GM19035 (cell line): ENCODE measurements around the gene PCSK5.
"Not testable (repeated sequence)": the region's sequence is repeated elsewhere in the genome, so short reads cannot be mapped to it uniquely, and the experiment has no call there.

Experiments used
- ATAC-seq: cut with Tn5 transposase; IDR thresholded peaks from one replicate; pipeline ENCODE4 v1.9.1; 2021; ENCODE audit not compliant: unreplicated experiment

Gene PCSK5

GRCh38 chr9:76341616-76342015 is 451.1 kb downstream of the PCSK5 start:
- ATAC-seq = no peak

DNA sequence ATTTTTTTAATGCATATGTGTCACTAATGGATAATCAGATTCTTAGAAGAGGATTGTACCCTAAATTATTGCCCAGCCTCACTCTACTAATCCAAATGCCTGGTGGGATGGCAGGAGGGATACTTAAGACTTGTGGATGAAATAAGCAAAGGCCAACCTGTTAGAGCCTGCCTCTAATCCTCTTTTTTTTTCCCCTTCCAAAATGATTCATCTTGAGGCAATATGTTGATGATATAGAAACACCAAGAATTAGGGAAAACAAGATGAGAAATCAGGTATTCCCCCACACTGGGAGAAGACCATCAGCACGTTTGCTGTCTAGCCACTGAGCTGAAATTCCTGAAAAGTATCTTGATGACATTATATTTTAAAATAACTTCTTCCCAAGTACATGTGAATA is 451.7 kb downstream of the PCSK5 start:
- ATAC-seq = no peak

GRCh38 chr9:76342858-76343257 is 452.4 kb downstream of the PCSK5 start:
- no peak for ATAC-seq

GRCh38 chr9:76349865-76350264 is 459.4 kb downstream of the PCSK5 start:
- ATAC-seq = no peak

- no peak for ATAC-seq
Observed at GRCh38 chr9:76351006-76351405, 460.5 kb downstream of the PCSK5 start.

GRCh38 chr9:76352026-76352620 is 461.6 kb downstream of the PCSK5 start:
- ATAC-seq = no peak

DNA sequence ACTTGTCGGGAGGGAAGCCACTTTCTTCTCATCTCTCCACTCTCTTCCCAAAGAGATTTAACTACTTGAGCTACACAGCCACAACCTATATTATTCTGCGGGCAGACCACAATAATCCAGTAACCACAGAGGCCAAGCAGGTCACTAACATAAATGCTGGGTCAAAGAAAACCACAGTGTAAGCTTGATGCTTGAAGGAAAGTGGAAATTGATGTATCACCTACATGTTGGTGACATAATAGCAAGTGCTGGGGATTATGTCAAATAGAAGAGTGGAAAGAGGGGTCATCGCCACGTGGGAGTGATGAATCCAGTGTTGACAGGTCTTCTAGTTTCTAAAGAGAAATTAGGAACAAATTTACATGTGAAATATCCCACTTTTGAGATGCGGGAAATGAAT is 462.8 kb downstream of the PCSK5 start:
- no peak for ATAC-seq

DNA sequence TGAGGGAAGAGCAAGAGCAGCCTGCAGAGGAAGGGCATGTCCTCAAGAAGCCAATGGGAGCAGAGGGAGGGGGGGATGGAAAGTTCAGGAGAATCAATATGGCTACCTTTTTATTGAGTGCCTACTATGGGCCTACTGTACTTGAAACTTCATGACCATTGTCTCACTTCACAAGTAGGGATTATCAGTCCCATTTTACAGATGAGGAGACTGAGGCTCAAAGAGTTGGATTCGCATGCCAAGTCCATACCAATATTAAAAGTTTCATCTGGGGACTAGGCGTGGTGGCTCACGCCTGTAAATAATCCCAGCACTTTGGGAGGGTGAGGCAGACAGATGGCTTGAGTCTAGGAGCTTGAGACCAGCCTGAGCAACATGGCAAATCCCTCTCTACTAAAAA is 463.7 kb downstream of the PCSK5 start:
- ATAC-seq = no peak

GRCh38 chr9:76355886-76356285 is 465.4 kb downstream of the PCSK5 start:
- no peak for ATAC-seq

- no peak for ATAC-seq
Observed at GRCh38 chr9:76357555-76357954, 467.1 kb downstream of the PCSK5 start.

GRCh38 chr9:76358628-76359280 is 468.3 kb downstream of the PCSK5 start:
- no peak for ATAC-seq

DNA sequence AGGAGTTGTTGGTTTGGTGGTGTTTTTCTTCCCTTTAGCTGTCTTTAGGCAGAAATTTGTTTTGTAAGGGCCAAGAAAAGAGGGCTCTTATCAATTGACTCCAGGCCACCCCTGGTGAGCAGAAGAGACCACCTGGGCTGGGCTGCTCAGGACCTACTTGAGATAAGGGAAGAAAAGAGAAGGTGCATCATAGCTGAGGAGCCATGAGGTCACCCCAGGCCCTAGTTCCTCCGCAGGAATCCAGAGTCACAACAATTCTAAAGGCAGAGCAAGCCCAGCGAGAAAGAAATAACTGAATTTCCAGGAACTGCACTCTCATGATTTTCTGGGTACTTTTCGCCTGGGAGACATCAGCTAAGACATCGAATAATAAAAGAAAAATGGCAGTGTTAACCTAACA is 468.9 kb downstream of the PCSK5 start:
- no peak for ATAC-seq

- ATAC-seq = no peak
Observed at GRCh38 chr9:76359766-76360165, 469.3 kb downstream of the PCSK5 start.

- ATAC-seq = not testable (repeated sequence)
Observed at GRCh38 chr9:76362332-76363031, 472.0 kb downstream of the PCSK5 start.

GRCh38 chr9:76363032-76363395 is 472.5 kb downstream of the PCSK5 start:
- ATAC-seq = no peak

DNA sequence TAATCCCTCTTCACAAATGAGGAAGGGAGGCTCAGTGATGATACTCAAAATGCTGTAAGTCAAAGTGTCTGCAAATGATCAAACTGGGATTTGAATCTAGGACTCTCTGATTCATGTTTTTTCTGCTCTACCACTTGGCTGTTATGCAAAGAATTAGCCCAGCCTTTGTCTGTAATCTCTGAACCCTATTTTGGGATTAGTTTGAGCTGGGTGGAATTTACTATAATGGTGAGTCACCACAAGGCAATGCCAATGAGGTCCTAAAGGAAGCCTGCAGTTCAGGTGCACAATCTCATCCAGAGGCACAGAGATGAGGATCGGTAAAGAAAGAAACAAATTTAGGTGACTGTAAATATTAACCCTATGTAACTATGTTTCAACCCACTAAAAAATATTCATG is 474.6 kb downstream of the PCSK5 start:
- no peak for ATAC-seq

DNA sequence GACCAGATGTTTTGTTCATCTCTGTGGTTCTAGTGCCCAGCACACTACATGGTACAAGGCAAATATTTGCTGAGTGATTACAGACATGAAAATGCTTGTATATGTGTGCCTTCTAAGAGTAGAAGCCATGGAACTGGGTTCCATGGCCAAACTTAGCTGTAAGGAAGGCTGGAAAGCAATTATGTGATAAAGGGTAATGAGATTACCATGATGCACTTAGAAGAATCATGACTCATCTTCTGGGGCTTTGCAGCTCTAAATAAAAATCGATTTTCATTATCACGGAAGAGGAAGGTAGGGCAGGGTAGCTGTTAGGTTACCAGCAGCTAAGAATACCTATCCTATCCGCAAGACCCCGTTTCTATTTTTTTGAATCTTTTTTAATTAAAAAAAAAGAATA is 475.8 kb downstream of the PCSK5 start:
- ATAC-seq = no peak

DNA sequence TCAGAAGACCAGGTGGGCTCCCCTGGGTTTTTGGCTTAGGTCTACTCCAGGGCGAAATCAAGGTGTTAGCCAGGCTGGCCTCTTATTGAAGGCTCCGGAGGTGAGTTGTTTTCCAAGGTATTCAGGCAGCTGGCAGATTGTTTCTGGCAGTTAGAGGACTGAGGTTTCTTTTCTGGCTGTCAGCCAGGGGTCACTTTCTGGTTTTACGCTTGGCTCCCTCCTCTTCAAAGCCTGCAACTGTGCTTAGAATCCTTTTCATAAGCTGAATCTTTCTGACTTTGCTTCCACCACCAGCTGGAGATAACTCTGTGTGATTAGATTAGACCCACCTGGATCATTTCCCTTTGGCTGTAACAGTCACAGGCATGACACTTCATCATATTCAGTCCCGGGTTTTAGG is 479.1 kb downstream of the PCSK5 start:
- no peak for ATAC-seq

DNA sequence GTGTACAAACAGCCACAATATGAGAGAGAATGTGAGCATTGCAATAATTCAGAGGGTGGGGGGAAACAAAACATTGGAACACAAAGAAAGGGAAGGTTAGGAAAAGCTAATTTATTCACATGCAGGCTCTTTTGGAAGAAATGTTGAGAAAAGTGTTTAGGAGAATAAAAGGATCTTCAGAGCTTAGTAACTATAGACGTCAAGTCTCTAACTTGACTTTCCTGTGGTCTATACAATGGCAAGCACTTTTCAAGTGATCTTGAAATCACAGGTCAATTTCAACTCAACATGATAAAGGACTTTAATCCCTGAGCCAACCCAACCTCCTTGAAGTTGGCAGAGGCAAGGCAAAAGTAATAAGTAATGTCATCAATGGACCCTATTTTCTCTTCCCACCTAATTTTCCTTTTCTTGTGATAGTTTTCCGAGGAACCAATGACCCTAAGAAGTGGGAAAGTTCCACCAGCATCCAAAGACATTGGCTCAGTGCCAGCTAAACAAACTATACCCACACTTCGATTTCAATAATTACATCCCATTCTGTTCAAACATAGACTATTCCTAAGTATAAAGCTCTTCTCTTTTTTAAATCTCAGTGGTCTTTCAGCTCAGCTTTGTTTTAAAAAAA is 480.0 kb downstream of the PCSK5 start:
- no peak for ATAC-seq

GRCh38 chr9:76371901-76372300 is 481.4 kb downstream of the PCSK5 start:
- no peak for ATAC-seq

- ATAC-seq = no peak
Observed at GRCh38 chr9:76372336-76372735, 481.9 kb downstream of the PCSK5 start.

DNA sequence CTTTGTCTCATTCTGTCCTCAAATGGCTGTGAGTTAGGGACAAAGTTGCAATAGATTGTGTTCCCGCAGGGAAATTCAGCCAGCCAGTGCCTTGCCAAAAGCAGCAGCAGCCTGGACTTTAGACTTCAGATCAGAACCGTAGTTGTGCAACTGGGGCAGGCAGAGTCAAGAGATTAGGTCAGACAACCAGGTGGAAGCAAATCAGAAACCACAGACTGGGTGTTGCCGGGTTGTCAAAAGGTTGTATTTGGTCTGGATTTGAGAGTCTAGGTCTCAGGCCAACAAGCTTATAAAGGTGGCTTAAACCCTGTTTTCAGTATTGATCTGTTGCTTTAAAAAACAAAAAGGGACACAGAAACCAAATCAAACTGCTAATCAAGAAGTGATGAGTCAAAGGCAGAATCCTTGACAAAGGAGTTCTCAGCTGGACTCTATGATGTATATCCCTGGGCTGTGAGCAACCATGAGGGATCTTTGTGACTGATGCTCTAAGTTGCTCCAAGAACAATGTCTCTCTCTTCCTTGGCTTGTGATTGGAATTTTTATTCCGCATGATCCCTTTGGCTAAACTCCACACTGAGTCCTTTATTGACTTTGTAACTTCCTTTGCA is 482.8 kb downstream of the PCSK5 start:
- ATAC-seq = no peak
